HepG2 (cell line): ENCODE results near the gene MPP3. TPM values are rescaled to one million over a fixed set of nuclear protein-coding genes. Genes with fewer than 3 reads are reported as not detected.

Experiments used
- ATAC-seq: fragments of 200-7000 bp; cut with Tn5 transposase; 3 replicates; pipeline ENCODE4 v1.9.1; 2020; ENCODE audit warnings: mild to moderate bottlenecking, moderate library complexity
- BruUV-seq: library from RNA; stranded (reverse); fragments of 400-500 nt; replicated peaks from 2 replicates; lab custom pipeline; 2021; lab: Mats Ljungman, UMichigan
- CTCF ChIA-PET: fragments of 300-600 bp; formaldehyde crosslinking; extraction: SDS; loops from one replicate; lab custom pipeline; 2021; ENCODE audit warnings: low total read pairs, inconsistent platforms, low intra/inter-chr PET ratio; lab: Yijun Ruan, JAX
- POLR2A ChIA-PET: fragments of 350-600 bp; sonication (Branson Sonifier 250); formaldehyde crosslinking; loops from one replicate; lab custom pipeline; 2020; ENCODE audit warnings: antibody characterized with exemption, inconsistent platforms; lab: Yijun Ruan, JAX
- DNase-seq: peaks from one replicate; pipeline ENCODE4 v3.0.0-alpha.2; 2015; ENCODE audit warnings: low spot score
- FAIRE-seq: peaks from 3 replicates; lab custom pipeline; 2011; peaks lifted over from hg19 to GRCh38; lab: Jason Lieb, UNC
- H2AFZ ChIP-seq: one replicate; pipeline ENCODE4 v1.6.1; 2011; ENCODE audit warnings: low read length, inconsistent platforms
- H3K27ac ChIP-seq: fragments of 300-600 bp; 3 replicates; pipeline ENCODE4 v1.8.0; 2011; ENCODE audit warnings: mixed run types, mild to moderate bottlenecking, mixed read lengths, low read length, inconsistent platforms; ENCODE audit not compliant: insufficient read depth; ENCODE audit errors: extremely low read length
- H3K27me3 ChIP-seq, 2 experiments: fragments of 200-600 bp in 1 of 2; 2 replicates in 1 of 2; 3 replicates in 1 of 2; pipeline versions ENCODE4 v1.6.0 to v1.8.0; 2011; ENCODE audit warnings: low read length in 2 of 2, mild to moderate bottlenecking in 2 of 2, moderate library complexity in 2 of 2, inconsistent platforms in 1 of 2; ENCODE audit not compliant: insufficient read depth in 2 of 2, control insufficient read depth in 1 of 2
- H3K36me3 ChIP-seq, 2 experiments: fragments of 200-600 bp in 1 of 2; replicated peaks in 1 of 2; 2 replicates in 1 of 2; 3 replicates in 1 of 2; pipeline versions ENCODE4 v1.5.1 to v1.8.0; 2011; ENCODE audit warnings: low read length in 2 of 2, inconsistent platforms in 1 of 2; ENCODE audit not compliant: insufficient read depth in 2 of 2, control insufficient read depth in 1 of 2
- H3K4me1 ChIP-seq: 2 replicates; pipeline ENCODE4 v1.5.1; 2012; ENCODE audit warnings: low read length, inconsistent platforms; ENCODE audit not compliant: insufficient read depth
- H3K4me2 ChIP-seq: 2 replicates; pipeline ENCODE4 v1.6.0; 2011; ENCODE audit warnings: low read depth, low read length, inconsistent platforms
- H3K4me3 ChIP-seq, 3 experiments: fragments of 200-600 bp in 1 of 3; sonication (generic), shearing (Covaris generic) in 1 of 3; replicated peaks in 1 of 3; 2 replicates each; pipeline ENCODE4 v1.5.1; 2011 to 2016; ENCODE audit warnings: low read length in 3 of 3, inconsistent platforms in 2 of 3, low read depth in 2 of 3, mild to moderate bottlenecking in 2 of 3, control low read depth in 1 of 3, mixed read lengths in 1 of 3; ENCODE audit not compliant: insufficient read depth in 1 of 3
- H3K79me2 ChIP-seq: one replicate; pipeline ENCODE4 v1.6.1; 2011; ENCODE audit warnings: low read length, inconsistent platforms; ENCODE audit not compliant: insufficient read depth
- H3K9ac ChIP-seq: 2 replicates; pipeline ENCODE4 v1.6.0; 2011; ENCODE audit warnings: mild to moderate bottlenecking, low read depth, low read length, inconsistent platforms; ENCODE audit not compliant: insufficient read depth
- H3K9me3 ChIP-seq: 2 replicates; pipeline ENCODE4 v1.5.1; 2012; ENCODE audit warnings: mild to moderate bottlenecking, low read length
- H4K20me1 ChIP-seq: 2 replicates; pipeline ENCODE4 v1.6.0; 2011; ENCODE audit warnings: inconsistent platforms, mild to moderate bottlenecking, low read length, moderate library complexity; ENCODE audit not compliant: insufficient read depth
- CREM ChIP-seq, 2 experiments: sonication (generic) in 1 of 2; formaldehyde crosslinking in 1 of 2; IDR thresholded peaks; 2 replicates each; pipeline versions ENCODE4 v1.4.0 to v1.6.1; 2016 to 2020; ENCODE audit warnings: antibody characterized with exemption in 1 of 2, mild to moderate bottlenecking in 1 of 2, missing genetic modification reagents in 1 of 2
- ETV6 ChIP-seq: sonication (generic); formaldehyde crosslinking; conservative IDR thresholded peaks from 2 replicates; pipeline ENCODE4 v1.4.0; 2020; ENCODE audit warnings: missing genetic modification reagents
- GABPB1 ChIP-seq: IDR thresholded peaks from 2 replicates; pipeline ENCODE4 v1.6.1; 2016; ENCODE audit warnings: mild to moderate bottlenecking, missing genetic modification reagents, moderate library complexity, missing compliant biosample characterization
- GATAD2A ChIP-seq: IDR thresholded peaks from 2 replicates; pipeline ENCODE4 v1.6.1; 2016
- HIVEP1 ChIP-seq: sonication (generic); formaldehyde crosslinking; IDR thresholded peaks from 2 replicates; pipeline ENCODE4 v1.4.0; 2020; ENCODE audit warnings: mild to moderate bottlenecking, missing genetic modification reagents
- NFYC ChIP-seq: IDR thresholded peaks from 2 replicates; pipeline ENCODE4 v1.6.1; 2016; ENCODE audit warnings: missing genetic modification reagents, missing compliant biosample characterization
- NONO ChIP-seq, 2 experiments: fragments of 450-650 bp in 1 of 2; sonication (generic) in 1 of 2; formaldehyde crosslinking in 1 of 2; IDR thresholded peaks in 1 of 2; conservative IDR thresholded peaks in 1 of 2; 2 replicates each; pipeline versions ENCODE4 v1.6.1 to v1.8.0; 2017 to 2022; ENCODE audit warnings: mild to moderate bottlenecking in 1 of 2, missing genetic modification reagents in 1 of 2, moderate library complexity in 1 of 2
- TAF15 ChIP-seq: fragments of 200-400 bp; formaldehyde crosslinking; IDR thresholded peaks from one replicate; pipeline ENCODE4 v1.6.1; 2018; ENCODE audit warnings: mild to moderate bottlenecking, low read depth, low read length; ENCODE audit not compliant: poor library complexity, severe bottlenecking
- U2AF1 ChIP-seq: fragments of 200-400 bp; formaldehyde crosslinking; optimal IDR thresholded peaks from 2 replicates; pipeline ENCODE3; 2017; ENCODE audit warnings: mild to moderate bottlenecking, low read depth, low read length
- ZNF235 ChIP-seq: sonication (generic); formaldehyde crosslinking; IDR thresholded peaks from 2 replicates; pipeline ENCODE4 v1.8.1; 2023; ENCODE audit warnings: mild to moderate bottlenecking, missing genetic modification reagents, borderline replicate concordance
- ZNF263 ChIP-seq: sonication (generic); formaldehyde crosslinking; IDR thresholded peaks from 2 replicates; pipeline ENCODE4 v1.4.0; 2020; ENCODE audit warnings: missing genetic modification reagents
- ZNF441 ChIP-seq: sonication (generic); formaldehyde crosslinking; IDR thresholded peaks from 2 replicates; pipeline ENCODE4 v1.7.0; 2021; ENCODE audit warnings: missing genetic modification reagents, borderline replicate concordance
- ZNF570 ChIP-seq: sonication (generic); formaldehyde crosslinking; IDR thresholded peaks from 2 replicates; pipeline ENCODE4 v1.4.0; 2020; ENCODE audit warnings: mild to moderate bottlenecking, missing genetic modification reagents, borderline replicate concordance
- ZNF839 ChIP-seq: sonication (generic); formaldehyde crosslinking; IDR thresholded peaks from 2 replicates; pipeline ENCODE4 v1.4.0; 2020; ENCODE audit warnings: missing genetic modification reagents, mild to moderate bottlenecking, borderline replicate concordance
- WGBS: methylation state at CpG from one replicate; pipeline ENCODE4 v1.1.6; 2017; ENCODE audit warnings: low lambda C conversion rate; 5-methylcytosine and 5-hydroxymethylcytosine counted together
- in situ Hi-C: cut with HindIII; loops from 2 replicates; pipeline ENCODE4 v1.10.0; 2017; ENCODE audit warnings: low pct_unique_long_range_greater_than_20kb; ENCODE audit not compliant: extremely low pct_ligation_motif_present
- intact Hi-C: fragments of 100-400 bp; cut with micrococcal nuclease; formaldehyde crosslinking; loops from one replicate; pipeline ENCODE4 v1.10.0; 2022; ENCODE audit not compliant: unreplicated experiment
- polyA plus RNA-seq, 8 experiments: library from polyadenylated mRNA; depleted of rRNA in 3 of 8; stranded (reverse) in 7 of 8; unstranded in 1 of 8; fragments of >200 nt; fragmentation: Illumina TruSeq in 4 of 8; extraction: Trizol in 4 of 8; gene quantifications; 2 replicates each; pipeline versions ENCODE4 v1.2.1 to v1.2.3, GENCODE V29; 2011 to 2016; ENCODE audit warnings: low read depth in 4 of 8, missing spikeins in 1 of 8, mixed read lengths in 1 of 8; ENCODE audit not compliant: insufficient read depth in 1 of 8
- total RNA-seq, 5 experiments: library from RNA; depleted of rRNA; stranded (reverse); fragments of >200 nt; fragmentation: Illumina TruSeq; extraction: Trizol; gene quantifications; 2 replicates each; pipeline ENCODE4 v1.2.3, GENCODE V29; 2016; ENCODE audit warnings: low read depth in 1 of 5
- TF ChIP-seq, protein P1 (sequence below): sonication (generic); formaldehyde crosslinking; IDR thresholded peaks from 2 replicates; pipeline ENCODE4 v1.8.1; 2023; ENCODE audit warnings: missing genetic modification reagents, mild to moderate bottlenecking, borderline replicate concordance
- TF ChIP-seq, protein P2 (sequence below): sonication (generic); formaldehyde crosslinking; IDR thresholded peaks from 2 replicates; pipeline ENCODE4; 2020; ENCODE audit warnings: missing genetic modification reagents, mild to moderate bottlenecking, borderline replicate concordance
- TF ChIP-seq, protein P3 (sequence below): sonication (generic); formaldehyde crosslinking; conservative IDR thresholded peaks from 2 replicates; pipeline ENCODE4 v1.8.0; 2022; ENCODE audit warnings: low read depth, missing genetic modification reagents
- TF ChIP-seq, protein P4 (sequence below): sonication (generic); formaldehyde crosslinking; IDR thresholded peaks from 2 replicates; pipeline ENCODE4 v1.4.0; 2020; ENCODE audit warnings: missing genetic modification reagents

Gene MPP3
- total and polyA plus RNA-seq, 2 of the 13 experiments (the other 11 are each of a cell fraction or from before 2014, with no cell fraction given): 0.91 to 1.8 TPM

DNA sequence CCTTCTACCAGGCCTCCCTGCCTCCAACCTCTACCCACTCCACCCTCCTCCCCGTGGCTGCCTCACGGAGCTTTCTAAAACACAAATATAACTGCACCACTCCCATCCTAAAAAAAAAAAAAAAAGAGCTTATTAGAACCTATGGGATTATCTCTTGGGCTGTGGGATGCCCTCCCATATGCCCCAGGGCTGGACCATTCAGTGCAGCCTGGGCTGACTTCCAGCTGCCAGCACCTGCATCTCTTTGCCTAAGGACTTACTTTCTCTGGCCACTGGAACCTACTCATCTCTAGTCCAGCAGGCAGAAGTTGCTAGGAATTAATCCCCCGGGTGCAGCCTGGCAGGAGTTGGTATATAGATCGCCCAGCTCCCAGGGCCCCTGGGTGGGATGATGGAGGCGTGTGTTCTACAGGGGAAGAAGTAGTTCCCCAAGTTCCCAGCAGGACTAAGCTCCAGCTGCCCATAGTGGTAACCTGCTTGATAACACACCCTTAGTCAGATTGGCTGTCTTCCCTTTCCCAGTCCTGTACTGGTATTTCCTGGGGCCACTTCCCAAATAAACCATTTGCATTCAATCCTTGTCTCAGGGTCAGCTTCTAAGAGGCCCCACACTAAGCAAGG is 10.3 kb downstream of the MPP3 start (continued):
- no peak for TF ChIP-seq GABPB1

DNA sequence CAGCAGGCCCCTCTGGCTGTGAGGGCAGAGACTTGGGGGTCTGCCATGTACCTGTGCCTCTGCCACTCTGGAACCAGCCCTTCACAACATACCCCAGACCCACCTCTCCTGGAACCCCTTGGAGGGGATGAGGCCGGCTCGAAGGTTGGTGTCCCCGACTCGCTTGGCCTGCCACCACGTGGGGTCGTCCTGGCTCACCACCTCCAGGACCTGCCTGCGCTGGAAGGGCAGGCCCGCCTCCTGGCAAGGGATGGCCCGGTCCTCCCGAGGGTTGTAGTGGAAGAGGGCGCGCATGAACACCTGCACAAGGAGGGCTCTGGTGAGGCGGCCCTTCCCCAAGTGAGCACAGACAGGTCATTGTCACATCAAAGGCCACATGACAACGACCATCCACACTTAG is 12.2 kb downstream of the MPP3 start:
- POLR2A ChIA-PET: no interaction called here
- WGBS: 80% methylated on average over 1 of the region's 14 CpGs
- in situ Hi-C loops: no loop called here
- TF ChIP-seq TAF15 (no peak), ZNF263 (CRISPR knock-in tag) (no peak), ZNF570 (CRISPR knock-in tag) (no peak), NONO (IDR thresholded peaks at IDR 0.05) (no peak), NONO (CRISPR knock-in tag; conservative IDR thresholded peaks at IDR 0.05) (no peak), ZNF441 (CRISPR knock-in tag) (no peak), GATAD2A (CRISPR knock-in tag) (no peak), ZNF839 (no peak), ZNF235 (CRISPR knock-in tag) (no peak), NFYC (no peak), CREM (IDR thresholded peaks at IDR 0.05) (no peak), CREM (CRISPR knock-in tag; IDR thresholded peaks at IDR 0.05) (no peak), HIVEP1 (no peak), ETV6 (CRISPR knock-in tag) (no peak), U2AF1 (no peak)
- TF ChIP-seq, protein P1, sequence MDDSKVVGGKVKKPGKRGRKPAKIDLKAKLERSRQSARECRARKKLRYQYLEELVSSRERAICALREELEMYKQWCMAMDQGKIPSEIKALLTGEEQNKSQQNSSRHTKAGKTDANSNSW (CRISPR knock-in tag): no peak
- TF ChIP-seq, protein P2, sequence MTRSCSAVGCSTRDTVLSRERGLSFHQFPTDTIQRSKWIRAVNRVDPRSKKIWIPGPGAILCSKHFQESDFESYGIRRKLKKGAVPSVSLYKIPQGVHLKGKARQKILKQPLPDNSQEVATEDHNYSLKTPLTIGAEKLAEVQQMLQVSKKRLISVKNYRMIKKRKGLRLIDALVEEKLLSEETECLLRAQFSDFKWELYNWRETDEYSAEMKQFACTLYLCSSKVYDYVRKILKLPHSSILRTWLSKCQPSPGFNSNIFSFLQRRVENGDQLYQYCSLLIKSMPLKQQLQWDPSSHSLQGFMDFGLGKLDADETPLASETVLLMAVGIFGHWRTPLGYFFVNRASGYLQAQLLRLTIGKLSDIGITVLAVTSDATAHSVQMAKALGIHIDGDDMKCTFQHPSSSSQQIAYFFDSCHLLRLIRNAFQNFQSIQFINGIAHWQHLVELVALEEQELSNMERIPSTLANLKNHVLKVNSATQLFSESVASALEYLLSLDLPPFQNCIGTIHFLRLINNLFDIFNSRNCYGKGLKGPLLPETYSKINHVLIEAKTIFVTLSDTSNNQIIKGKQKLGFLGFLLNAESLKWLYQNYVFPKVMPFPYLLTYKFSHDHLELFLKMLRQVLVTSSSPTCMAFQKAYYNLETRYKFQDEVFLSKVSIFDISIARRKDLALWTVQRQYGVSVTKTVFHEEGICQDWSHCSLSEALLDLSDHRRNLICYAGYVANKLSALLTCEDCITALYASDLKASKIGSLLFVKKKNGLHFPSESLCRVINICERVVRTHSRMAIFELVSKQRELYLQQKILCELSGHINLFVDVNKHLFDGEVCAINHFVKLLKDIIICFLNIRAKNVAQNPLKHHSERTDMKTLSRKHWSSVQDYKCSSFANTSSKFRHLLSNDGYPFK (CRISPR knock-in tag): no peak
- TF ChIP-seq, protein P3, sequence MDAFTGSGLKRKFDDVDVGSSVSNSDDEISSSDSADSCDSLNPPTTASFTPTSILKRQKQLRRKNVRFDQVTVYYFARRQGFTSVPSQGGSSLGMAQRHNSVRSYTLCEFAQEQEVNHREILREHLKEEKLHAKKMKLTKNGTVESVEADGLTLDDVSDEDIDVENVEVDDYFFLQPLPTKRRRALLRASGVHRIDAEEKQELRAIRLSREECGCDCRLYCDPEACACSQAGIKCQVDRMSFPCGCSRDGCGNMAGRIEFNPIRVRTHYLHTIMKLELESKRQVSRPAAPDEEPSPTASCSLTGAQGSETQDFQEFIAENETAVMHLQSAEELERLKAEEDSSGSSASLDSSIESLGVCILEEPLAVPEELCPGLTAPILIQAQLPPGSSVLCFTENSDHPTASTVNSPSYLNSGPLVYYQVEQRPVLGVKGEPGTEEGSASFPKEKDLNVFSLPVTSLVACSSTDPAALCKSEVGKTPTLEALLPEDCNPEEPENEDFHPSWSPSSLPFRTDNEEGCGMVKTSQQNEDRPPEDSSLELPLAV (CRISPR knock-in tag): no peak
- TF ChIP-seq, protein P4, sequence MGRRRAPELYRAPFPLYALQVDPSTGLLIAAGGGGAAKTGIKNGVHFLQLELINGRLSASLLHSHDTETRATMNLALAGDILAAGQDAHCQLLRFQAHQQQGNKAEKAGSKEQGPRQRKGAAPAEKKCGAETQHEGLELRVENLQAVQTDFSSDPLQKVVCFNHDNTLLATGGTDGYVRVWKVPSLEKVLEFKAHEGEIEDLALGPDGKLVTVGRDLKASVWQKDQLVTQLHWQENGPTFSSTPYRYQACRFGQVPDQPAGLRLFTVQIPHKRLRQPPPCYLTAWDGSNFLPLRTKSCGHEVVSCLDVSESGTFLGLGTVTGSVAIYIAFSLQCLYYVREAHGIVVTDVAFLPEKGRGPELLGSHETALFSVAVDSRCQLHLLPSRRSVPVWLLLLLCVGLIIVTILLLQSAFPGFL: no peak

More for the DNA sequence above, 12.2 kb downstream of the MPP3 start:
- no TSS peak for BruUV-seq
- no peak overlapping the region for H3K4me3 ChIP-seq
- H3K27ac ChIP-seq: no peak overlapping the region
- H3K79me2 ChIP-seq: no peaks in the 10 kb centered on the region
- ATAC-seq: no peak
- no peak for DNase-seq
- no peaks in the 10 kb centered on the region for H3K4me1 ChIP-seq
- no peaks in the 10 kb centered on the region for H3K9me3 ChIP-seq
- no peak for FAIRE-seq
- no peak overlapping the region for H2AFZ ChIP-seq
- H3K4me2 ChIP-seq: no peak overlapping the region
- no peaks in the 10 kb centered on the region; a peak in 1 of 5 replicates for H3K36me3 ChIP-seq
- no peaks in the 10 kb centered on the region for H4K20me1 ChIP-seq
- H3K9ac ChIP-seq: no peak overlapping the region
- H3K27me3 ChIP-seq: no peaks in the 10 kb centered on the region
- intact Hi-C loops: no loop called here
- CTCF ChIA-PET: no interaction called here
